GM23338 (cell line): Measurements from ENCODE around the gene NLRX1. TPM values are rescaled to one million over a fixed set of nuclear protein-coding genes. Genes with fewer than 3 reads are reported as not detected.

Source experiments
- ATAC-seq: fragments of 200-7000 bp; cut with Tn5 transposase; 3 replicates; pipeline ENCODE4 v1.9.1; 2020
- DNase-seq: peaks from one replicate; pipeline ENCODE4 v3.0.0-alpha.2; 2015; ENCODE audit warnings: low spot score
- H2AFZ ChIP-seq: fragments of 200-600 bp; sonication (generic); 2 replicates; pipeline ENCODE4 v1.8.0; 2016; ENCODE audit warnings: antibody characterized with exemption, mild to moderate bottlenecking, moderate library complexity
- H3F3A ChIP-seq: fragments of 200-600 bp; sonication (generic); replicated peaks from 2 replicates; pipeline ENCODE4 v1.8.0; 2017; ENCODE audit warnings: antibody characterized with exemption, mixed run types, low read depth
- H3K27ac ChIP-seq: fragments of 200-600 bp; sonication (generic); 2 replicates; pipeline ENCODE4 v1.6.1; 2016; ENCODE audit warnings: low read depth
- H3K27me3 ChIP-seq: fragments of 200-600 bp; sonication (generic); 2 replicates; pipeline ENCODE4 v1.8.0; 2016; ENCODE audit warnings: mild to moderate bottlenecking, mixed run types, moderate library complexity; ENCODE audit not compliant: insufficient read depth
- H3K36me3 ChIP-seq: fragments of 200-600 bp; sonication (generic); 2 replicates; pipeline ENCODE4 v1.8.0; 2016; ENCODE audit warnings: mild to moderate bottlenecking; ENCODE audit not compliant: insufficient read depth
- H3K4me1 ChIP-seq: fragments of 200-600 bp; sonication (generic); 2 replicates; pipeline ENCODE4 v1.8.0; 2016; ENCODE audit warnings: mild to moderate bottlenecking, moderate library complexity; ENCODE audit not compliant: insufficient read depth
- H3K4me2 ChIP-seq: fragments of 200-600 bp; sonication (generic); 2 replicates; pipeline ENCODE4 v1.7.1; 2017; ENCODE audit warnings: mixed run types
- H3K4me3 ChIP-seq: fragments of 200-600 bp; sonication (generic); 2 replicates; pipeline ENCODE4 v1.6.1; 2016; ENCODE audit warnings: mixed run types
- H3K79me2 ChIP-seq: fragments of 200-600 bp; sonication (generic); replicated peaks from 2 replicates; pipeline ENCODE4 v1.8.0; 2017; ENCODE audit warnings: mild to moderate bottlenecking; ENCODE audit not compliant: insufficient read depth
- H3K9me2 ChIP-seq: fragments of 200-600 bp; sonication (generic); 2 replicates; pipeline ENCODE4 v1.8.0; 2017; ENCODE audit not compliant: insufficient read depth
- H4K20me1 ChIP-seq: fragments of 200-600 bp; sonication (generic); replicated peaks from 2 replicates; pipeline ENCODE4 v1.8.0; 2017; ENCODE audit warnings: mild to moderate bottlenecking; ENCODE audit not compliant: insufficient read depth
- H3K27ac Mint-ChIP-seq: 2 replicates; pipeline ENCODE4 v1.8.0; 2020; ENCODE audit warnings: inconsistent platforms, mild to moderate bottlenecking, moderate library complexity, mixed read lengths
- H3K27me3 Mint-ChIP-seq: 3 replicates; pipeline ENCODE4 v1.8.0; 2022; ENCODE audit warnings: low read depth, mild to moderate bottlenecking, moderate library complexity, mixed read lengths, inconsistent platforms; ENCODE audit not compliant: insufficient read depth, poor library complexity
- H3K36me3 Mint-ChIP-seq: 3 replicates; pipeline ENCODE4 v1.8.0; 2021; ENCODE audit warnings: low read depth, mild to moderate bottlenecking, inconsistent platforms, moderate library complexity, mixed read lengths
- H3K4me1 Mint-ChIP-seq: 3 replicates; pipeline ENCODE4 v1.8.0; 2020; ENCODE audit warnings: mild to moderate bottlenecking, inconsistent platforms, mixed read lengths
- H3K4me3 Mint-ChIP-seq: 3 replicates; pipeline ENCODE4 v1.8.0; 2021; ENCODE audit warnings: moderate library complexity, mild to moderate bottlenecking, inconsistent platforms, mixed read lengths
- H3K9me3 Mint-ChIP-seq: 3 replicates; pipeline ENCODE4 v1.8.0; 2020; ENCODE audit warnings: moderate library complexity, mild to moderate bottlenecking, inconsistent platforms, mixed read lengths
- EZH2phosphoT487 ChIP-seq: fragments of 200-600 bp; sonication (generic); IDR thresholded peaks from one replicate; pipeline ENCODE4 v1.8.1; 2018; ENCODE audit warnings: antibody characterized with exemption; ENCODE audit not compliant: unreplicated experiment
- ZNF462 ChIP-seq: fragments of 250-450 bp; sonication (Bioruptor Pico); IDR thresholded peaks from 2 replicates; pipeline ENCODE4 v1.5.0; 2020; ENCODE audit warnings: mild to moderate bottlenecking, moderate library complexity
- polyA plus RNA-seq: library from polyadenylated mRNA; unstranded; fragments of >200 nt; fragmentation: Nextera tagmentation; extraction: Ambion mirVana; gene quantifications from 2 replicates; pipeline ENCODE4 v1.2.1, GENCODE V29; 2016
- total RNA-seq: library from RNA; depleted of rRNA; stranded (reverse); fragments of >200 nt; shearing (Covaris generic); gene quantifications from 2 replicates; pipeline ENCODE4 v1.2.3, GENCODE V29; 2014

Gene NLRX1
- total and polyA plus RNA-seq, 2 experiments from 2014 or later = 2.8 to 13.8 TPM

- no peak for TF ChIP-seq ZNF462
Observed at GRCh38 chr11:119180729-119181676, 12.5 kb downstream of the NLRX1 start.

GRCh38 chr11:119181677-119182412 lies 13.3 kb downstream of the NLRX1 start:
- Histone ChIP-seq H4K20me1 (no peaks in the 10 kb centered on the region), H3K4me2 (no peak overlapping the region), H3K4me3 (no peak overlapping the region), H3K36me3 (no peaks in the 10 kb centered on the region), H2AFZ (no peak overlapping the region), H3F3A (no peaks in the 10 kb centered on the region), H3K27ac (no peak overlapping the region), H3K27me3 (no peaks in the 10 kb centered on the region), H3K4me1 (no peaks in the 10 kb centered on the region), H3K79me2 (no peaks in the 10 kb centered on the region), H3K9me2 (no peaks in the 10 kb centered on the region)
- H3K9me3 Mint-ChIP-seq = no peaks in the 10 kb centered on the region
- ATAC-seq = no peak
- H3K4me3 Mint-ChIP-seq = no peak overlapping the region
- no peaks in the 10 kb centered on the region; the same call in 2 of the 3 replicates for H3K36me3 Mint-ChIP-seq
- H3K4me1 Mint-ChIP-seq = no peaks in the 10 kb centered on the region; the same call in 1 of the 3 replicates
- no peak overlapping the region for H3K27ac Mint-ChIP-seq
- H3K27me3 Mint-ChIP-seq = peaks cover 17% of the 10 kb centered on the region
- no peak for DNase-seq
- no peak for TF ChIP-seq EZH2phosphoT487
- TF ChIP-seq ZNF462 = no peak

More at GRCh38 chr11:119180729-119181676, 12.5 kb downstream of the NLRX1 start:
- Histone ChIP-seq H3F3A (no peaks in the 10 kb centered on the region), H3K27ac (no peak overlapping the region), H2AFZ (no peak overlapping the region), H3K9me2 (no peaks in the 10 kb centered on the region), H3K4me1 (no peaks in the 10 kb centered on the region), H3K79me2 (no peaks in the 10 kb centered on the region), H3K36me3 (no peaks in the 10 kb centered on the region), H3K4me2 (no peak overlapping the region), H3K4me3 (no peak overlapping the region), H3K27me3 (no peaks in the 10 kb centered on the region), H4K20me1 (no peaks in the 10 kb centered on the region)
- Mint-ChIP-seq H3K27ac (no peak overlapping the region), H3K36me3 (no peaks in the 10 kb centered on the region; the same call in 2 of the 3 replicates), H3K9me3 (no peaks in the 10 kb centered on the region), H3K4me3 (no peak overlapping the region), H3K27me3 (peaks cover 15% of the 10 kb centered on the region), H3K4me1 (no peaks in the 10 kb centered on the region; the same call in 1 of the 3 replicates)
- DNase-seq (no peak), ATAC-seq (no peak)
